Right ventricle myocardium inferior (tissue), 1 donor: Measurements from ENCODE around the gene RNF5. TPM values are rescaled to one million over a fixed set of nuclear protein-coding genes. Genes with fewer than 3 reads are reported as not detected.
A peak's percentile ranks its signal among the peaks of the same experiment; 100 is the strongest.

Experiments used
- ATAC-seq: fragments of 200-7000 bp; cut with Tn5 transposase; one replicate; pipeline ENCODE4 v1.9.1; 2020; ENCODE audit warnings: mild to moderate bottlenecking, moderate library complexity
- DNase-seq: peaks from one replicate; pipeline ENCODE4 v3.0.0; 2021; ENCODE audit errors: missing footprints
- intact Hi-C: fragments of 100-400 bp; cut with DNase I; formaldehyde crosslinking; loops from one replicate; pipeline ENCODE4 v1.11.0; 2022
- microRNA-seq: library from miRNA; unstranded; fragments of <30 nt; microRNA quantifications from one replicate; pipeline ENCODE4 v1.2.0, GENCODE V29; 2020
- total RNA-seq: library from RNA; stranded (reverse); fragmentation: NEBNext Ultra II Directional; extraction: Animal tissue kit (Norgen Biotek cat#: 25700); gene quantifications from one replicate; pipeline ENCODE4 v1.2.1, GENCODE V29; 2021
- donor health status: DM: no; HTN: yes; CAD: no; lungs with severe emphysema.

RNF5 gene
- total RNA-seq, 1 donor from 2014 or later: 97.5 TPM

- intact Hi-C loops: no loop called here
- DNase-seq (no peak), ATAC-seq (no peak)
Measured at GRCh38 chr6:32214126-32214525, 35.9 kb downstream of the RNF5 start.

GRCh38 chr6:32215617-32216016 lies 37.4 kb downstream of the RNF5 start:
- intact Hi-C loops: no loop called here
- DNase-seq (no peak), ATAC-seq (no peak)

- intact Hi-C loops: no loop called here
- DNase-seq: no peak
- no peak for ATAC-seq
Measured at GRCh38 chr6:32216285-32216684, 38.1 kb downstream of the RNF5 start.

- no peak for ATAC-seq
- DNase-seq: no peak
- intact Hi-C loops: no loop called here
Measured at GRCh38 chr6:32216998-32217397, 38.8 kb downstream of the RNF5 start.

GRCh38 chr6:32218167-32218566 lies 40.0 kb downstream of the RNF5 start:
- DNase-seq (no peak), ATAC-seq (no peak)

GRCh38 chr6:32220021-32220420 lies 41.8 kb downstream of the RNF5 start:
- DNase-seq (no peak), ATAC-seq (no peak)

More at GRCh38 chr6:32218167-32218566, 40.0 kb downstream of the RNF5 start:
- intact Hi-C loops: no loop called here

GRCh38 chr6:32222333-32223230 lies 44.4 kb downstream of the RNF5 start:
- no peak for DNase-seq
- ATAC-seq: no peak
- intact Hi-C loops: no loop called here

More at GRCh38 chr6:32220021-32220420, 41.8 kb downstream of the RNF5 start:
- intact Hi-C loops: no loop called here

- ATAC-seq (peak; percentile 33), DNase-seq (no peak)
- intact Hi-C loops: no loop called here
Measured at GRCh38 chr6:32223258-32224235, 45.3 kb downstream of the RNF5 start, which contains the start of gene NOTCH4. Gene NOTCH4, minus strand, starts transcription at chr6:32224067. Its CDS starts 139 bp downstream, at chr6:32223928.

GRCh38 chr6:32224696-32225095 lies 46.5 kb downstream of the RNF5 start:
- intact Hi-C loops: no loop called here
- ATAC-seq (no peak), DNase-seq (no peak)

GRCh38 chr6:32226434-32226833 lies 48.2 kb downstream of the RNF5 start:
- ATAC-seq (no peak), DNase-seq (no peak)
- intact Hi-C loops: no loop called here

Small RNA genes within 50 kb of the gene (microRNA-seq; reads per million reads assigned to microRNA genes)
- 1.1 reads per million for gene MIR6721
- not detected for gene MIR6833

Other genes starting within 250 kb of the RNF5 start
- gene CFB, start 232.3 kb upstream of the RNF5 start, total RNA-seq: 8.8 TPM
- 41.9 TPM for gene NELFE, start 219.4 kb upstream of the RNF5 start, total RNA-seq
- 30.7 TPM for gene SKIC2, start 219.2 kb upstream of the RNF5 start, total RNA-seq
- 9.8 TPM for gene DXO, start 206.3 kb upstream of the RNF5 start, total RNA-seq
- 92.1 TPM for gene C4A, start 196.3 kb upstream of the RNF5 start, total RNA-seq
- gene C4B, start 163.6 kb upstream of the RNF5 start, total RNA-seq: 81.6 TPM
- gene CYP21A2, start 140.0 kb upstream of the RNF5 start, total RNA-seq: 0.30 TPM
- 73.3 TPM for gene TNXB, start 69.1 kb upstream of the RNF5 start, total RNA-seq
- 24.4 TPM for gene ATF6B, start 50.2 kb upstream of the RNF5 start, total RNA-seq
- 2.8 TPM for gene FKBPL, start 48.1 kb upstream of the RNF5 start, total RNA-seq
- 0.46 TPM for gene PRRT1, start 26.5 kb upstream of the RNF5 start, total RNA-seq
- gene PPT2, start 24.3 kb upstream of the RNF5 start, total RNA-seq: 22.8 TPM
- 7.8 TPM for gene EGFL8, start 13.8 kb upstream of the RNF5 start, total RNA-seq
- gene AGPAT1, start 2.3 kb upstream of the RNF5 start, total RNA-seq: 48.2 TPM
- gene AGER, start 5.8 kb downstream of the RNF5 start, total RNA-seq: 2.0 TPM
- 42.9 TPM for gene PBX2, start 11.8 kb downstream of the RNF5 start, total RNA-seq
- gene GPSM3, start 14.2 kb downstream of the RNF5 start, total RNA-seq: 6.3 TPM
- gene NOTCH4, start 45.7 kb downstream of the RNF5 start, total RNA-seq: 24.4 TPM
- not detected for gene TSBP1, start 193.5 kb downstream of the RNF5 start, total RNA-seq
- gene BTNL2, start 228.8 kb downstream of the RNF5 start, total RNA-seq: not detected